Thymus (tissue), 11 donors: ENCODE data around the gene C1QTNF2. TPM values are rescaled to one million over a fixed set of nuclear protein-coding genes. Genes with fewer than 3 reads are reported as not detected.
"Not testable (repeated sequence)": the region's sequence is repeated elsewhere in the genome, so short reads cannot be mapped to it uniquely, and the experiment has no call there.

Experiments
- DNase-seq, 9 donors: peaks; one replicate each; pipeline ENCODE4 v3.0.0-alpha.2; 2013; ENCODE audit warnings: low spot score in 9 of 9, low read depth in 6 of 9, missing footprints in 1 of 9
- H3K27ac ChIP-seq, 2 donors: one replicate each; pipeline ENCODE4 v1.5.1; 2013; ENCODE audit warnings: control low read depth in 1 of 2, low read depth in 1 of 2, low read length in 1 of 2, mild to moderate bottlenecking in 1 of 2, moderate library complexity in 1 of 2
- H3K27me3 ChIP-seq, 2 donors: one replicate each; pipeline ENCODE4 v1.5.1; 2013; ENCODE audit warnings: low read length in 1 of 2; ENCODE audit not compliant: control insufficient read depth in 2 of 2, insufficient read depth in 1 of 2
- H3K36me3 ChIP-seq, 2 donors: one replicate each; pipeline ENCODE4 v1.5.1; 2013; ENCODE audit warnings: low read length in 1 of 2, mild to moderate bottlenecking in 1 of 2, moderate library complexity in 1 of 2; ENCODE audit not compliant: control insufficient read depth in 2 of 2, insufficient read depth in 2 of 2
- H3K4me1 ChIP-seq, 2 donors: one replicate each; pipeline ENCODE4 v1.5.1; 2013; ENCODE audit warnings: low read length in 2 of 2; ENCODE audit not compliant: control insufficient read depth in 2 of 2, insufficient read depth in 2 of 2
- H3K4me3 ChIP-seq, 2 donors: one replicate each; pipeline ENCODE4 v1.5.1; 2013; ENCODE audit warnings: low read length in 2 of 2, control low read depth in 1 of 2, mild to moderate bottlenecking in 1 of 2
- H3K9me3 ChIP-seq, 2 donors: one replicate each; pipeline ENCODE4 v1.5.1; 2013; ENCODE audit warnings: low read length in 1 of 2, mild to moderate bottlenecking in 1 of 2; ENCODE audit not compliant: control insufficient read depth in 2 of 2, insufficient read depth in 1 of 2
- WGBS: extraction: QIAGEN DNeasy Blood & Tissue Kit; methylation state at CpG from one replicate; pipeline ENCODE4 v1.1.7; 2013; 5-methylcytosine and 5-hydroxymethylcytosine counted together
- polyA plus RNA-seq: library from polyadenylated mRNA; stranded (reverse); fragments of 200-250 nt; gene quantifications from one replicate; pipeline ENCODE4 v1.2.3, GENCODE V29; 2013
- total RNA-seq: library from RNA; stranded (reverse); fragments of 120-200 nt; gene quantifications from one replicate; pipeline ENCODE4 v1.2.4, GENCODE V29; 2013
- donor health status: healthy.

Gene C1QTNF2
- total and polyA plus RNA-seq, 2 donors = 0.46 to 0.61 TPM

GRCh38 chr5:160340513-160340912 lies 29.9 kb downstream of the C1QTNF2 start:
- not testable (repeated sequence) for DNase-seq, H3K9me3 ChIP-seq, H3K4me1 ChIP-seq, H3K27ac ChIP-seq, H3K4me3 ChIP-seq, H3K36me3 ChIP-seq, H3K27me3 ChIP-seq

DNA sequence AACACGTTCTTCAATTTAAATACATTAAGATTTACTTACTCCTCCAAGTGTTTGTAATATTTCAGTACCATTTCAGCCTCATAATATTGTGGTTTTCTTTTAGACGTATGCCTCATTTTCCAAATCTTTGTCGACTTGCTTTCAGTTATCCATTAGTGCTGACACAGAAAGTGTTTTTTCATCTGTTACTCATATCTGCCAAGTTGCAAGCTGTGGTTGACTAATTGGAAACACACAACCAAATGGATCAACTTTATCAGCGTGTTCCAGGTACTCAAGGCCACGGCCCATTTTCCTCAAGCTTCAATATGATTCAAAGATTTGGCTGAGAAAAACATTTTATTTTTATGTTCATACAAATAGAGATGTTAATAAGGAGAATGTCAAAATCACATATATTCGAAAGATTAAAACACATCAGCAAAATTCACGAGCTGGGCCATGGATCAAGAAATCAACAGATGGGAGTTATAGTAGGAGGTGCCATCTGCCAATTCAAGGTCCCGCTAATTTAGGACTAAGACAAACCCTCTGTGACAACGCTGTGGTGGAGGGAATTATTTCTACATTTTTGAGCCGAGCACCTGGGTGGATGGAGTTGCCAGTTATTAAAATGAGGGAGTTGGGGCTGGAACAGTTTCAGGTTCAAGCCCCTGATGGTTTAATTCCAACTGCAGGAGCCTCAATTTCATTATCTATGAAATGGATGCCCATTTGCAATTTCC lies 30.9 kb downstream of the C1QTNF2 start:
- DNase-seq = no peak
- H3K27ac ChIP-seq = no peak overlapping the region
- no peak overlapping the region for H3K4me3 ChIP-seq
- H3K4me1 ChIP-seq = no peaks in the 10 kb centered on the region
- no peaks in the 10 kb centered on the region for H3K9me3 ChIP-seq
- WGBS = 86% methylated on average over 10 of the region's 10 CpGs
- no peaks in the 10 kb centered on the region for H3K36me3 ChIP-seq
- H3K27me3 ChIP-seq = no peaks in the 10 kb centered on the region

- H3K27ac ChIP-seq, H3K4me1 ChIP-seq, H3K4me3 ChIP-seq, DNase-seq, H3K36me3 ChIP-seq, H3K27me3 ChIP-seq, H3K9me3 ChIP-seq: not testable (repeated sequence)
- WGBS = 94% methylated on average over 3 of the region's 3 CpGs
Measured at GRCh38 chr5:160334716-160335115, 35.7 kb downstream of the C1QTNF2 start.

- H3K27me3 ChIP-seq = no peaks in the 10 kb centered on the region
- no peaks in the 10 kb centered on the region for H3K9me3 ChIP-seq
- no peak for DNase-seq
- H3K4me1 ChIP-seq = peaks cover 8% of the 10 kb centered on the region in 2 donors
- H3K36me3 ChIP-seq = no peaks in the 10 kb centered on the region
- 99% methylated on average over 3 of the region's 3 CpGs for WGBS
- H3K27ac ChIP-seq = no peak overlapping the region
- H3K4me3 ChIP-seq = no peak overlapping the region
Measured at GRCh38 chr5:160333721-160334120, 36.7 kb downstream of the C1QTNF2 start.

DNA sequence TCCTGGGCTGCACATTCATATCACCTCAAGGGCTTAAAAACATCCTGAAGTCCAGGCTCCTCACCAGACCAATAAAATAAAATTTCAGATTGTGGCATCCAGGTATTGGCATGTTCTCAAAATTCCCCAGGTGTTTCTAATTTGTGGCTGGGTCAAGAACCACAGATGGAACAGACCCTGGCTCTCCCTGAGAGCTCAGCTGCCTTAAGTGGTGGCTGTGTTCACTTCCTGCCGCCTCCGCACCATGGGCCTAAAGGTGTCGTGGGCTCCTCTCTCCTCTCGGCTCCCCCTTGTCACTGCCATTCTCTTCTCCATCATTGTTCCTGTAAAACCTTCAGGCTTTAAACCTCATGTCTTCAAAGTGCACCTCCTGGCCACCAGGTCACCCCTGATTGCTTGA lies 40.2 kb downstream of the C1QTNF2 start:
- H3K27me3 ChIP-seq = no peaks in the 10 kb centered on the region
- DNase-seq = peak in 1 of 9 donors; percentile 31
- WGBS = 22% methylated on average over 4 of the region's 4 CpGs

DNA sequence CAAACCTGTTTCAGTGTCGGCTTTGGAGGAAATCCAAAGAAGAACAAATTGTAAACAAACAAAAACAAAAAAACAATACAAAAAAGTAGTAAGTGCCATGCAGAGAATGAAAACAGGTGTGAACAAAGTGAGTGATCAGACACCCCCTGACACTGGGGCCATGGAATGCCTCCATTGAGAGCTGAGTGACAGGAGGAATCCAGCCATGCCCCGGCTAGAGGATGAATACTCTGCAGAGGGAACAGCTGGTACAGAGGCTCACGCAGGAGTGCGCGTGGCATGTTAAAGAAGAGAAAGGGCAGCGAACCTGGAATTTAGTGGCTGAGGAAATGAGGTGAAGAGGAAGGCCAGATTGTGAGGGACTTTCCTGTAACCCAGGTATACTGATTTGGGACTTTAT lies 42.6 kb downstream of the C1QTNF2 start:
- no peak overlapping the region for H3K4me3 ChIP-seq
- 94% methylated on average over 6 of the region's 6 CpGs for WGBS
- H3K4me1 ChIP-seq = peaks cover 8 to 10% of the 10 kb centered on the region in 2 donors
- H3K9me3 ChIP-seq = no peaks in the 10 kb centered on the region
- H3K27ac ChIP-seq = no peak overlapping the region
- no peaks in the 10 kb centered on the region for H3K36me3 ChIP-seq
- no peak for DNase-seq
- H3K27me3 ChIP-seq = no peaks in the 10 kb centered on the region

More for the DNA sequence above, 40.2 kb downstream of the C1QTNF2 start:
- Histone ChIP-seq H3K4me1 (peaks cover 8% of the 10 kb centered on the region in 2 donors), H3K36me3 (no peaks in the 10 kb centered on the region), H3K4me3 (no peak overlapping the region), H3K27ac (no peak overlapping the region), H3K9me3 (no peaks in the 10 kb centered on the region)

DNA sequence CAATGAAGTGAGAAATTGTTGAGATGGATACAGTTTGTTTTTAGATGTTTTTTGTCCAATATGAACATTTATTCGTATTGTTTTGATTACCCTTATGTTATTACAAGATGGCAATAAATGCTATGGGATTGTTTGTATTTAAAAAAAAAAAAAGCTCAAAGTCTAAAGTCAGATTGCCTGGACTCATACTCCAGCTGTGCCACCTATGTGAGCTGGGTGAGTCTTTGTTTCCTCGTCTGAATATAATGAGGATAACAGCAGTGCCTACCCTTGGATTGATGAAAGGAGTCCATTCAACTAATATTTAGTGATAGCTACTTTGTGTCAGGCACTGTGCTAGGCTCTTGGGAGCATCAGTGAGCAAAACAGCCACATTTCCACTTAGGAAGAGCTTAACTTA lies 43.4 kb downstream of the C1QTNF2 start:
- Histone ChIP-seq H3K36me3 (no peaks in the 10 kb centered on the region), H3K27ac (no peak overlapping the region), H3K4me3 (no peak overlapping the region), H3K9me3 (no peaks in the 10 kb centered on the region), H3K4me1 (peaks cover 8 to 10% of the 10 kb centered on the region in 2 donors), H3K27me3 (no peaks in the 10 kb centered on the region)
- WGBS = 96% methylated on average over 2 of the region's 2 CpGs
- no peak for DNase-seq

DNA sequence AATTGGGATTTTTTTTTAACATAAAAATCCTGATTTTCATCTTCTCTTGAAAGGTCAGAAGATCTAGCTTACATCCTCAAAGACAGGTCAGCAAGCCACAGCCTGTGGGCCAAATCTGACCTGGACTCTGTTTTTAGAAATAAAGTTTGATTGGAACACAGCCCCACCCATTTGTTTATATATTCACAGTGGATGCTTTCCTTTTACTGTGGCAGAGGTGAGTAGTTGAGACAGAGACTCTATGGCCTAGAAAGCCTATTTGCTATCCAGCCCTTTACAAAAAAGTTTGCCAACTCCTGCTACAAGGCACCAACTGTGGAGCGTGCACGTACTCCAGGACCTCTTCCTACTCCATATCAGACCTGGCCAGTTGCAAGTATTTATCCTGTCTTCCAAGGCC lies 44.7 kb downstream of the C1QTNF2 start:
- Histone ChIP-seq H3K4me1 (peaks cover 8 to 10% of the 10 kb centered on the region in 2 donors), H3K27ac (no peak overlapping the region), H3K27me3 (no peaks in the 10 kb centered on the region), H3K36me3 (no peaks in the 10 kb centered on the region), H3K4me3 (no peak overlapping the region), H3K9me3 (no peaks in the 10 kb centered on the region)
- DNase-seq = no peak
- WGBS = 97% methylated on average over 2 of the region's 2 CpGs

DNA sequence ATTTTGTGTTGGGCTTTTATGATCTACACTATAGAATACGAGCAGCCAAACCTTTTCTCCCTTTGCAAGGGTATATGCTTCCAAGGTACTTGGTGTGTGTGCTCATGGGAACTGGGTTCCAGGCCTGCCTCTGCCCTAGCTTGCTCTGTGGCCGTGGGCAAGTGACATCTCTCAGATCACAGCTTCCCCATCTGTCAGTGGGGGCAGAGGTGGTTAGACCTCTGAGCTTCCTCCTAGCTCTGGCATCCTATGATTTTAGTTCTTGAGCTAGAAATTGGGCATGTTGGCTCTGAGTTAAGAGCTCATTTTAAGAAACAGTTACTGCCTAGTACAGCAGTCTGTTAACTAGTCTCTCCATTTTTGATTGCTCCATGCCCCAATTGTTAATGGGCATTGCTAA lies 45.5 kb downstream of the C1QTNF2 start:
- no peak for DNase-seq
- H3K27me3 ChIP-seq = no peaks in the 10 kb centered on the region
- no peak overlapping the region for H3K4me3 ChIP-seq
- peaks cover 2 to 3% of the 10 kb centered on the region in 2 donors for H3K4me1 ChIP-seq
- no peak overlapping the region for H3K27ac ChIP-seq
- no peaks in the 10 kb centered on the region for H3K9me3 ChIP-seq
- no peaks in the 10 kb centered on the region for H3K36me3 ChIP-seq
- 54% methylated on average over 2 of the region's 2 CpGs for WGBS
